HEK293 (cell line): ENCODE measurements around the gene ZNF280A.
"Not testable (repeated sequence)": the region's sequence is repeated elsewhere in the genome, so short reads cannot be mapped to it uniquely, and the experiment has no call there.

Experiments used
- CTCF ChIA-PET: fragments of 350-600 bp; formaldehyde crosslinking; extraction: SDS; loops from one replicate; lab custom pipeline; 2021; ENCODE audit warnings: antibody characterized with exemption; lab: Yijun Ruan, JAX
- POLR2A ChIA-PET: fragments of 300-600 bp; formaldehyde crosslinking; extraction: SDS; loops from one replicate; lab custom pipeline; 2020; ENCODE audit warnings: antibody characterized with exemption, inconsistent platforms; lab: Yijun Ruan, JAX
- H3K27ac ChIP-seq: fragments of 200-500 bp; sonication (Bioruptor generic); 2 replicates; pipeline ENCODE4 v1.5.1; 2014; ENCODE audit warnings: low read depth, low read length, control low read depth, inconsistent platforms; ENCODE audit errors: extremely low read depth
- H3K36me3 ChIP-seq, 2 experiments: fragments of 200-500 bp in 1 of 2; sonication (Bioruptor generic) in 1 of 2; 1 replicate in 1 of 2; 2 replicates in 1 of 2; pipeline ENCODE4 v1.5.1; 2014 to 2017; ENCODE audit warnings: inconsistent platforms in 2 of 2, low read length in 2 of 2; ENCODE audit not compliant: control insufficient read depth in 2 of 2, insufficient read depth in 1 of 2
- H3K4me1 ChIP-seq: fragments of 200-500 bp; sonication (Bioruptor generic); 2 replicates; pipeline ENCODE4 v1.5.1; 2014; ENCODE audit warnings: mild to moderate bottlenecking, low read length, inconsistent platforms; ENCODE audit not compliant: control insufficient read depth, insufficient read depth
- H3K4me3 ChIP-seq: 2 replicates; pipeline ENCODE4 v1.5.1; 2011; ENCODE audit warnings: low read depth, mild to moderate bottlenecking, control low read depth, low read length, moderate library complexity
- H3K9me3 ChIP-seq: fragments of 200-500 bp; sonication (Bioruptor generic); 2 replicates; pipeline ENCODE4 v1.5.1; 2014; ENCODE audit warnings: low read depth, low read length, inconsistent platforms; ENCODE audit not compliant: control insufficient read depth, insufficient read depth
- GLI4 ChIP-seq: fragments of 450-650 bp; formaldehyde crosslinking; IDR thresholded peaks from 2 replicates; pipeline ENCODE4 v1.5.1; 2016; ENCODE audit warnings: missing biosample characterization, missing genetic modification characterization
- HOXA7 ChIP-seq: sonication (generic); formaldehyde crosslinking; IDR thresholded peaks from 2 replicates; pipeline ENCODE4 v1.8.1; 2022; ENCODE audit warnings: missing genetic modification reagents, borderline replicate concordance
- KLF10 ChIP-seq: fragments of 450-650 bp; IDR thresholded peaks from 2 replicates; pipeline ENCODE4 v1.5.1; 2018; ENCODE audit warnings: missing biosample characterization, mild to moderate bottlenecking, missing genetic modification characterization
- KLF9 ChIP-seq: fragments of 450-650 bp; formaldehyde crosslinking; IDR thresholded peaks from 2 replicates; pipeline ENCODE4 v1.5.1; 2016; ENCODE audit warnings: missing biosample characterization, missing genetic modification characterization, low read depth
- OVOL3 ChIP-seq: fragments of 450-650 bp; formaldehyde crosslinking; IDR thresholded peaks from 2 replicates; pipeline ENCODE4 v1.5.1; 2016; ENCODE audit warnings: missing biosample characterization, missing genetic modification characterization
- SALL2 ChIP-seq: fragments of 450-650 bp; formaldehyde crosslinking; IDR thresholded peaks from 2 replicates; pipeline ENCODE4 v1.5.0; 2017; ENCODE audit warnings: missing biosample characterization, mild to moderate bottlenecking, missing genetic modification characterization, borderline replicate concordance
- SETDB1 ChIP-seq: IDR thresholded peaks from one replicate; pipeline ENCODE4 v1.6.1; 2017; ENCODE audit warnings: mild to moderate bottlenecking, low read length, moderate library complexity, mixed read lengths; ENCODE audit not compliant: insufficient read length
- TCF7L2 ChIP-seq: IDR thresholded peaks from 2 replicates; pipeline ENCODE4 v1.6.1; 2011; ENCODE audit warnings: low read depth, mild to moderate bottlenecking, inconsistent platforms, low read length, moderate library complexity, borderline replicate concordance
- ZBTB1 ChIP-seq: fragments of 450-650 bp; formaldehyde crosslinking; IDR thresholded peaks from 2 replicates; pipeline ENCODE4 v1.5.1; 2016; ENCODE audit warnings: missing biosample characterization, missing genetic modification characterization
- ZNF114 ChIP-seq: fragments of 450-650 bp; formaldehyde crosslinking; IDR thresholded peaks from 2 replicates; pipeline ENCODE4 v1.5.0; 2017; ENCODE audit warnings: missing biosample characterization, missing genetic modification characterization
- ZNF132 ChIP-seq: fragments of 450-650 bp; formaldehyde crosslinking; IDR thresholded peaks from 2 replicates; pipeline ENCODE4 v1.5.1; 2017; ENCODE audit warnings: missing biosample characterization, missing genetic modification characterization, borderline replicate concordance
- ZNF211 ChIP-seq: fragments of 450-650 bp; formaldehyde crosslinking; IDR thresholded peaks from 2 replicates; pipeline ENCODE4 v1.5.1; 2016; ENCODE audit warnings: low read depth, missing biosample characterization, missing genetic modification characterization
- ZNF248 ChIP-seq: fragments of 450-650 bp; formaldehyde crosslinking; IDR thresholded peaks from 2 replicates; pipeline ENCODE4 v1.5.1; 2017; ENCODE audit warnings: missing biosample characterization, missing genetic modification characterization
- ZNF350 ChIP-seq: fragments of 450-650 bp; formaldehyde crosslinking; IDR thresholded peaks from 2 replicates; pipeline ENCODE4 v1.5.0; 2017; ENCODE audit warnings: missing biosample characterization, mild to moderate bottlenecking, missing genetic modification characterization
- ZNF544 ChIP-seq: fragments of 450-650 bp; formaldehyde crosslinking; IDR thresholded peaks from 2 replicates; pipeline ENCODE4 v1.5.0; 2017; ENCODE audit warnings: missing biosample characterization, missing genetic modification characterization
- ZNF585B ChIP-seq: fragments of 450-650 bp; formaldehyde crosslinking; IDR thresholded peaks from 2 replicates; pipeline ENCODE4 v1.5.1; 2016; ENCODE audit warnings: missing biosample characterization, missing genetic modification characterization
- ZNF624 ChIP-seq: fragments of 450-650 bp; formaldehyde crosslinking; IDR thresholded peaks from 2 replicates; pipeline ENCODE4 v1.5.1; 2017; ENCODE audit warnings: missing biosample characterization, missing genetic modification characterization
- ZNF660 ChIP-seq: fragments of 450-650 bp; IDR thresholded peaks from 2 replicates; pipeline ENCODE4 v1.5.1; 2018; ENCODE audit warnings: missing biosample characterization, mild to moderate bottlenecking, missing genetic modification characterization
- ZNF677 ChIP-seq: fragments of 450-650 bp; IDR thresholded peaks from 2 replicates; pipeline ENCODE4 v1.5.0; 2018; ENCODE audit warnings: missing biosample characterization, mild to moderate bottlenecking, missing genetic modification characterization, moderate library complexity
- TF ChIP-seq, protein P1 (sequence below): fragments of 450-650 bp; formaldehyde crosslinking; IDR thresholded peaks from 2 replicates; pipeline ENCODE4 v1.5.1; 2016; ENCODE audit warnings: missing biosample characterization, missing genetic modification characterization
- TF ChIP-seq, protein P2 (sequence below): fragments of 450-650 bp; formaldehyde crosslinking; IDR thresholded peaks from 2 replicates; pipeline ENCODE4 v1.5.1; 2016; ENCODE audit warnings: missing biosample characterization, missing genetic modification characterization
- TF ChIP-seq, protein P3 (sequence below): IDR thresholded peaks from 2 replicates; pipeline ENCODE4 v1.6.1; 2011; ENCODE audit warnings: mild to moderate bottlenecking, low read depth, low read length, borderline replicate concordance
- TF ChIP-seq, protein P4 (sequence below): fragments of 450-650 bp; formaldehyde crosslinking; IDR thresholded peaks from 2 replicates; pipeline ENCODE4 v1.5.1; 2016; ENCODE audit warnings: missing biosample characterization, missing genetic modification characterization, borderline replicate concordance

Gene ZNF280A

DNA sequence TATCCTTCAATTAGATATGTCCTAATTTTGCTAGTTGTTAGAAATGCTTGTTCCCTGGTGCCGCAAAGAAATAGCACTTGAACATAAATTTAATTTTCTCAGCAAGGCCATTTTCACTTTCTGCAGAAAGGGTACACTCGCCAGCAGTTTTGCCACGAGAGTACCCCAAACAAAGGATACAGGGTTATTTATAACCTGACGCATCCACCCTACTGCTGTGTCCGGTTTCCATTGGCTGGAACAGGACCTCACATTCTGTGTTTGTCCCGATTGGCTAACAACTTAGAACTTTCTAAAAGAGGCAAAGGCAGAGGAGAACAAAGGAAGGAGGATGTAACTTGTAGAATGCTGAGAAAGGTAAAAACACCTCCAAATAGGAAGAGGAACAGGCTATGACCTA lies 10.2 kb downstream of the ZNF280A start:
- not testable (repeated sequence) for H3K27ac ChIP-seq
- TF ChIP-seq SETDB1 = peak; percentile 93
- TF ChIP-seq, all 188 proteins: peak for 1; not testable (repeated sequence) for 187
- H3K9me3 ChIP-seq, H3K4me1 ChIP-seq, H3K4me3 ChIP-seq, POLR2A ChIA-PET: not testable (repeated sequence)
- H3K36me3 ChIP-seq = peaks cover 0 to 25% of the 10 kb centered on the region in 2 experiments; a peak in 1 of 3 replicates
- CTCF ChIA-PET = interaction anchor here (1.1 to 1.7 kb wide), 4 partner anchors 29 to 68 kb away, joined by 5 to 6 read pairs (median 6); no protein-coding TSS in a partner anchor

DNA sequence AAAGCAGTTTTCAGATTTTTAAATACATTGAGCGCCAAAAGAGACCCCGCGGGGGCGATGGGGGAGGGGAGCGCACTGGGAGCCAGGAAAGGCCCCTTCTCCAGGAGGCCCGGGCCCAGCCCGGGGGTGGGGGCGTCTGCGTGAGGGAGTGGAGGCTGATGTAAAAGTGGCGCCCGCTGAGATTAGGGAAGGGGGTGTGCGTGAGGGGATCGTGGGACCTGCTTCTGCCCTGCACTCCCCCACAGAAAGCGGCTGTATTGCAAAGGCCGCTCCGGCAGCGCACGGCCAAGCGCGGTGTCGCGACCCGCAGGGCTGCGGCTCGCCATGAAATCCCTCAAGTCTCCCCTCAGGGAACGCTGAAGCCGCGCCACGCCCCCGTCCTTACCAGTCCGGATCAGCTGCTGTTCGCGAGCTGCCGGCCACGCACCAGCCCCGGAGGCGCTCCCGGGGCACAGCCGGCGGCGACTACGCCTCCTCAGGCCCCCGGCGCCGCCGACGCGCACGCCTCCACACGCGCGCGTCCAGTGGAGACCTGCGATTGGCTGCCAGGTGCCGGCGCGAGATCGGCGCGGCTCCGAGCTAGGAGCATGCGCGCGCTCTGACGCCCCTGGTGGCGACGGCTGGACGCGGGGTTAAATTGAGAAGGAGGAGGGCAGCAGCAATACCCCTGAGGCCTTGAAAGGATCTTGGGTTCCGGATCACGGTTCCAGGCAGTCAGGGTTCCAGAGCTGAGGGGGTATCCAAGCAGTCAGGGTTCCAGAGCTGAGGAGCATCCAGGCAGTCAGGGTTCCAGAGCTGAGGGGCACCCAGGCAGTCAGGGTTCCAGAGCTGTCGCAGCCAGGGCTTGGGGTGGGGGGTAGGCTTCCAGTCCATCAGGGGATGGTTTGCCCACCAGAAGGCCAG lies 11.5 kb downstream of the ZNF280A start, which contains the start of gene ZNF280B:
TSS of gene ZNF280B (minus strand) at position 469 of the 903 bp plus-strand sequence. CDS start 19,344 bp downstream, outside the sequence.
- H3K27ac ChIP-seq = peak within 1 kb of the TSS; percentile 0; the same call in 1 of the 2 replicates
- peaks cover 4 to 39% of the 10 kb centered on the region in 2 experiments; a peak in 2 of 3 replicates for H3K36me3 ChIP-seq
- no peaks in the 10 kb centered on the region for H3K9me3 ChIP-seq
- H3K4me1 ChIP-seq = no peaks in the 10 kb centered on the region
- ChIA-PET CTCF (interaction anchor here (0.6 to 1.7 kb wide), 27 partner anchors 9 to 484 kb away, joined by 3 to 13 read pairs (median 4); partner anchors contain the start of genes PRAME and ZNF280A), POLR2A (interaction anchor here (0.5 to 1.3 kb wide), 8 partner anchors 9 to 1054 kb away, joined by 3 to 10 read pairs (median 4); partner anchors contain the start of gene ZNF280A)
- peak within 1 kb of the TSS; percentile 88 for H3K4me3 ChIP-seq
- TF ChIP-seq SALL2 (no peak), ZNF585B (no peak), ZNF114 (tag by site-specific recombination) (no peak), HOXA7 (CRISPR knock-in tag) (no peak), ZNF544 (tag by site-specific recombination) (no peak), GLI4 (tag by site-specific recombination) (no peak), KLF10 (tag by site-specific recombination) (peak; percentile 84; the same call in 1 of the 2 replicates), ZNF211 (tag by site-specific recombination) (no peak), ZNF624 (tag by site-specific recombination) (no peak), ZNF132 (tag by site-specific recombination) (no peak), ZNF660 (tag by site-specific recombination) (0 out of 2 replicates have a peak, but pooled peaks have one; percentile 61), ZNF677 (tag by site-specific recombination) (peak; percentile 23; the same call in 1 of the 2 replicates), TCF7L2 (no peak), KLF9 (tag by site-specific recombination) (peak; percentile 90), ZNF248 (no peak), ZBTB1 (tag by site-specific recombination) (no peak), OVOL3 (tag by site-specific recombination) (no peak), ZNF350 (no peak)
- TF ChIP-seq, protein P1, sequence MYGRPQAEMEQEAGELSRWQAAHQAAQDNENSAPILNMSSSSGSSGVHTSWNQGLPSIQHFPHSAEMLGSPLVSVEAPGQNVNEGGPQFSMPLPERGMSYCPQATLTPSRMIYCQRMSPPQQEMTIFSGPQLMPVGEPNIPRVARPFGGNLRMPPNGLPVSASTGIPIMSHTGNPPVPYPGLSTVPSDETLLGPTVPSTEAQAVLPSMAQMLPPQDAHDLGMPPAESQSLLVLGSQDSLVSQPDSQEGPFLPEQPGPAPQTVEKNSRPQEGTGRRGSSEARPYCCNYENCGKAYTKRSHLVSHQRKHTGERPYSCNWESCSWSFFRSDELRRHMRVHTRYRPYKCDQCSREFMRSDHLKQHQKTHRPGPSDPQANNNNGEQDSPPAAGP = peak; percentile 35; the same call in 1 of the 2 replicates
- TF ChIP-seq, protein P2, sequence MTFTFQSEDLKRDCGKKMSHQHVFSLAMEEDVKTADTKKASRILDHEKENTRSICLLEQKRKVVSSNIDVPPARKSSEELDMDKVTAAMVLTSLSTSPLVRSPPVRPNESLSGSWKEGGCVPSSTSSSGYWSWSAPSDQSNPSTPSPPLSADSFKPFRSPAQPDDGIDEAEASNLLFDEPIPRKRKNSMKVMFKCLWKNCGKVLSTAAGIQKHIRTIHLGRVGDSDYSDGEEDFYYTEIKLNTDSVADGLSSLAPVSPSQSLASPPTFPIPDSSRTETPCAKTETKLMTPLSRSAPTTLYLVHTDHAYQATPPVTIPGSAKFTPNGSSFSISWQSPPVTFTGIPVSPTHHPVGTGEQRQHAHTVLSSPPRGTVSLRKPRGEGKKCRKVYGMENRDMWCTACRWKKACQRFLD (tag by site-specific recombination) = no peak
- TF ChIP-seq, protein P3, sequence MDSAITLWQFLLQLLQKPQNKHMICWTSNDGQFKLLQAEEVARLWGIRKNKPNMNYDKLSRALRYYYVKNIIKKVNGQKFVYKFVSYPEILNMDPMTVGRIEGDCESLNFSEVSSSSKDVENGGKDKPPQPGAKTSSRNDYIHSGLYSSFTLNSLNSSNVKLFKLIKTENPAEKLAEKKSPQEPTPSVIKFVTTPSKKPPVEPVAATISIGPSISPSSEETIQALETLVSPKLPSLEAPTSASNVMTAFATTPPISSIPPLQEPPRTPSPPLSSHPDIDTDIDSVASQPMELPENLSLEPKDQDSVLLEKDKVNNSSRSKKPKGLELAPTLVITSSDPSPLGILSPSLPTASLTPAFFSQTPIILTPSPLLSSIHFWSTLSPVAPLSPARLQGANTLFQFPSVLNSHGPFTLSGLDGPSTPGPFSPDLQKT = no peak
- TF ChIP-seq, protein P4, sequence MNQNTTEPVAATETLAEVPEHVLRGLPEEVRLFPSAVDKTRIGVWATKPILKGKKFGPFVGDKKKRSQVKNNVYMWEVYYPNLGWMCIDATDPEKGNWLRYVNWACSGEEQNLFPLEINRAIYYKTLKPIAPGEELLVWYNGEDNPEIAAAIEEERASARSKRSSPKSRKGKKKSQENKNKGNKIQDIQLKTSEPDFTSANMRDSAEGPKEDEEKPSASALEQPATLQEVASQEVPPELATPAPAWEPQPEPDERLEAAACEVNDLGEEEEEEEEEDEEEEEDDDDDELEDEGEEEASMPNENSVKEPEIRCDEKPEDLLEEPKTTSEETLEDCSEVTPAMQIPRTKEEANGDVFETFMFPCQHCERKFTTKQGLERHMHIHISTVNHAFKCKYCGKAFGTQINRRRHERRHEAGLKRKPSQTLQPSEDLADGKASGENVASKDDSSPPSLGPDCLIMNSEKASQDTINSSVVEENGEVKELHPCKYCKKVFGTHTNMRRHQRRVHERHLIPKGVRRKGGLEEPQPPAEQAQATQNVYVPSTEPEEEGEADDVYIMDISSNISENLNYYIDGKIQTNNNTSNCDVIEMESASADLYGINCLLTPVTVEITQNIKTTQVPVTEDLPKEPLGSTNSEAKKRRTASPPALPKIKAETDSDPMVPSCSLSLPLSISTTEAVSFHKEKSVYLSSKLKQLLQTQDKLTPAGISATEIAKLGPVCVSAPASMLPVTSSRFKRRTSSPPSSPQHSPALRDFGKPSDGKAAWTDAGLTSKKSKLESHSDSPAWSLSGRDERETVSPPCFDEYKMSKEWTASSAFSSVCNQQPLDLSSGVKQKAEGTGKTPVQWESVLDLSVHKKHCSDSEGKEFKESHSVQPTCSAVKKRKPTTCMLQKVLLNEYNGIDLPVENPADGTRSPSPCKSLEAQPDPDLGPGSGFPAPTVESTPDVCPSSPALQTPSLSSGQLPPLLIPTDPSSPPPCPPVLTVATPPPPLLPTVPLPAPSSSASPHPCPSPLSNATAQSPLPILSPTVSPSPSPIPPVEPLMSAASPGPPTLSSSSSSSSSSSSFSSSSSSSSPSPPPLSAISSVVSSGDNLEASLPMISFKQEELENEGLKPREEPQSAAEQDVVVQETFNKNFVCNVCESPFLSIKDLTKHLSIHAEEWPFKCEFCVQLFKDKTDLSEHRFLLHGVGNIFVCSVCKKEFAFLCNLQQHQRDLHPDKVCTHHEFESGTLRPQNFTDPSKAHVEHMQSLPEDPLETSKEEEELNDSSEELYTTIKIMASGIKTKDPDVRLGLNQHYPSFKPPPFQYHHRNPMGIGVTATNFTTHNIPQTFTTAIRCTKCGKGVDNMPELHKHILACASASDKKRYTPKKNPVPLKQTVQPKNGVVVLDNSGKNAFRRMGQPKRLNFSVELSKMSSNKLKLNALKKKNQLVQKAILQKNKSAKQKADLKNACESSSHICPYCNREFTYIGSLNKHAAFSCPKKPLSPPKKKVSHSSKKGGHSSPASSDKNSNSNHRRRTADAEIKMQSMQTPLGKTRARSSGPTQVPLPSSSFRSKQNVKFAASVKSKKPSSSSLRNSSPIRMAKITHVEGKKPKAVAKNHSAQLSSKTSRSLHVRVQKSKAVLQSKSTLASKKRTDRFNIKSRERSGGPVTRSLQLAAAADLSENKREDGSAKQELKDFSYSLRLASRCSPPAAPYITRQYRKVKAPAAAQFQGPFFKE (tag by site-specific recombination) = no peak
